ENCODE data around the gene VIM.
"Not testable (repeated sequence)": the region's sequence is repeated elsewhere in the genome, so short reads cannot be mapped to it uniquely, and the experiment has no call there.

The VIM gene

DNA sequence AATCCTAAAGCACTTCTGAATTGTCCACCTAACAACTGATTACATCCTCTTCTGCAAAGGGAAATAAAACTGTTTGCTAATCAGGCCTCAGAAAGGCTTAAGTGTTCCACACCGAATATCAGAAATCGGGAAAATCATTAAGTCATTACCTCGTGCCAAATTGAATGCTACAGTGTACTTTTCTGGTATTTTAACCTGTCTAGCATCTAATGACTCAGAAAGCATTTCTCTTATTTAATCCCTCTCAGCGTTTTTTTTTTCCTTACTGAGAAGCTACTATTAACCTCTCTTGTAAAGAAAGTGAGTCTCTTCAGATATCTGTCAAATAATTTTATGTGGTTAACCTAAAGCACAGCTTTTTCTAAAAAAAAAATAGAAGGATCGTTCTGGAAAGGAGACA, 28.6 kb downstream of the VIM start:
- TF ChIP-seq, protein P1, sequence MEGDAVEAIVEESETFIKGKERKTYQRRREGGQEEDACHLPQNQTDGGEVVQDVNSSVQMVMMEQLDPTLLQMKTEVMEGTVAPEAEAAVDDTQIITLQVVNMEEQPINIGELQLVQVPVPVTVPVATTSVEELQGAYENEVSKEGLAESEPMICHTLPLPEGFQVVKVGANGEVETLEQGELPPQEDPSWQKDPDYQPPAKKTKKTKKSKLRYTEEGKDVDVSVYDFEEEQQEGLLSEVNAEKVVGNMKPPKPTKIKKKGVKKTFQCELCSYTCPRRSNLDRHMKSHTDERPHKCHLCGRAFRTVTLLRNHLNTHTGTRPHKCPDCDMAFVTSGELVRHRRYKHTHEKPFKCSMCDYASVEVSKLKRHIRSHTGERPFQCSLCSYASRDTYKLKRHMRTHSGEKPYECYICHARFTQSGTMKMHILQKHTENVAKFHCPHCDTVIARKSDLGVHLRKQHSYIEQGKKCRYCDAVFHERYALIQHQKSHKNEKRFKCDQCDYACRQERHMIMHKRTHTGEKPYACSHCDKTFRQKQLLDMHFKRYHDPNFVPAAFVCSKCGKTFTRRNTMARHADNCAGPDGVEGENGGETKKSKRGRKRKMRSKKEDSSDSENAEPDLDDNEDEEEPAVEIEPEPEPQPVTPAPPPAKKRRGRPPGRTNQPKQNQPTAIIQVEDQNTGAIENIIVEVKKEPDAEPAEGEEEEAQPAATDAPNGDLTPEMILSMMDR (conservative IDR thresholded peaks at IDR 0.05; ENCODE audit: control insufficient read depth, insufficient read depth, low read depth, low read length), result no peak
- no peak overlapping the region for H3K4me3 ChIP-seq (ENCODE audit: control insufficient read depth, low read depth, low read length)
- no peak for DNase-seq (ENCODE audit: low read depth)

DNA sequence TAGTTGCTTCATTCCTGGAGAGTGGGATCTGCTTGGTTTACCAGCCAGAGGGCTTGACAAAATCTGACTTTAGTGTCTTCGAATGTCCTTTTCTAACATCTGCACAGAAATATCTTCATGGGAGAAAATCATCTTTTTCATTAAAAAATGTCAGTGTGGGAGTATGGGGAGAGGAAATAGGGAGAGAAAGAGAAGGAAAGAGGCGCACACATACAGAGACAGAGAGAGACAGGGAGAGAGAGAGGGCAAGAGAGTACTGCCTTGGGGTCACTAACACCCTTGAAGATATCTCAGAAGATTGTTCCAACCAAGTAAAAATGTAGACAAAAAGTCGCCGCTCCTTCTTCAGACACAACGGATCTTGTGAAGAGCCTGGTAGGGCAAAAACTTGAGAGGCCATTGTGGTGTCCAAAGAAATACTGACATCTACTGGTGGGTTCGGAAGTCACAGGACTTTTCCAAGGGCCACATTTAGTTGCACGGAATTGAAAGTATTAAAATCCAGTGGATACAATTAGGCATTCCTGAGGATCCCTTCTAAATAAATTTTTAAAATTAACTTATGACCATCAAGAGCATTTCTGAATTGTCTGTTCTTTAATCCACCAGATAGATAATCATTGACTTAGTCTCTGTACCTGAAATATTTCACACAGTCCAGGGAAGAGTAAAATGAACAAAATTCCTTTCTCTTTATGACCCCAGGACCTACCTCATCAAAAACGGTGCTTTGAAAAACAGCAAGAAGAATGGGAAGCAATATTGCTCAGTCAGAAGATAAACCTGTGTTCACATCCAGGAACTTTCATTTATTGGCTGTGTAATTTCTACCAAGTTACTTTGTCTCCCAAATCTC, 29.7 kb downstream of the VIM start:
- TF ChIP-seq, protein P1 (conservative IDR thresholded peaks at IDR 0.05; ENCODE audit: control insufficient read depth, insufficient read depth, low read depth, low read length), result peak; percentile 88
- peak; percentile 83 for DNase-seq (ENCODE audit: low read depth)
- H3K4me3 ChIP-seq (ENCODE audit: control insufficient read depth, low read depth, low read length), result peak overlapping the region; percentile 27

DNA sequence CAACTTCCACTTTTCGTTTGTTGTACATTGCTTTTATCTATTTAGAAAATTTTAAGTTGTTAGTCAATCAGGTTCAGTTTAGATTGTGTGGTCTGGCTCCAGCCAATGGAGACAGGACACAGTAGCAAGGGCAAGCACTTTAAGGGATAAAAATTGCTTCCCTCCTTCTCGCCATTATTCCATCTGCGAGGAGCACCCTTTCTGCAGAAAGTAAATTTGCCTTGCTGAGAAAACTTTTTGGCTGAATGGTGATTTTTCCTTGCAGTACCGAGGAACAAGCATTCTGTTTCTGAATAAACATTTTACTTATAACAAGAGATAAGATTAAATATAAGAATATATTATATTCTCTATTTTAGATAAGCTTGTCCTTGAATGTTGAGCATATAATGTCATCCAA, 34.5 kb downstream of the VIM start:
- no peak overlapping the region for H3K4me3 ChIP-seq (ENCODE audit: control insufficient read depth, low read depth, low read length)
- TF ChIP-seq, protein P1 (conservative IDR thresholded peaks at IDR 0.05; ENCODE audit: control insufficient read depth, insufficient read depth, low read depth, low read length), result no peak
- DNase-seq (ENCODE audit: low read depth), result no peak

GRCh38 chr10:17263580-17263979, 35.5 kb downstream of the VIM start:
- no peak for DNase-seq (ENCODE audit: low read depth)
- TF ChIP-seq, protein P1 (conservative IDR thresholded peaks at IDR 0.05; ENCODE audit: control insufficient read depth, insufficient read depth, low read depth, low read length), result no peak
- no peak overlapping the region for H3K4me3 ChIP-seq (ENCODE audit: control insufficient read depth, low read depth, low read length)

DNA sequence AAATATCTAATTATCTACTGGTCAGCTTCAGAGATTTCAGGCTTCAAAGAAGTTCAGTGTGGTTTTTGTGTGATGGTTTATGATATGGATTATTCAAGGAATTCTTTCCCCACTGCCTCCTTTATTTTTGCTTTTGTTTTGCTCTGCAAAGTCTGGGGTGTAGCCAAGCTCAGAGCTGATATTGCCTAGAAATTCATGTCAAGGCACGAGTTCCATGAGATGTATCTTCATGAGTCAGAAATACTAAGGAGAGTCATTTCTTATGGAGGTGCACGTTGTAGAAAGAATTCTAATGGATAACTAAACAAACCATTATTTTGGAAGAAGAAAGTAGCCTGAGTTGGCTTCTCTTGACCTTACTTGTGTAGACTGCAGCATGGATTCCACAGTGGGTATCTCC, 37.4 kb downstream of the VIM start:
- DNase-seq (ENCODE audit: low read depth), result no peak
- H3K4me3 ChIP-seq (ENCODE audit: control insufficient read depth, low read depth, low read length), result no peak overlapping the region
- TF ChIP-seq, protein P1 (conservative IDR thresholded peaks at IDR 0.05; ENCODE audit: control insufficient read depth, insufficient read depth, low read depth, low read length), result no peak

DNA sequence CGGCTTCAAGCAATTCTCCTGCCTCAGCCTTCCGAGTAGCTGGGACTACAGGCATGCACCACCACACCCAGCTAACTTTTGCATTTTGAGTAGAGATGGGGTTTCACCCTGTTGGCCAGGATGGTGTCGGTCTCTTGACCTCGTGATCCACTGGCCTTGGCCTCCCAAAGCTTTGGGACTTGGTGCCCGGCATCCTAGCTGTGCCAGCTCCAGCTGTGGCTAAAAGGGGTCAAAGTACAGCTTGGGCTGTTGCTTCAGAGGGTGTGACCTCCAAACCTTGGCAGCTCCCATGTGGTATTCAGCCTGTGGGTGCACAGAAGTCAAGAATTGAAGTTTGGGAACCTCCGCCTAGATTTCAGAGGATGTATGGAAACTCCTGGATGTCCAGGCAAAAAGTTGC, 38.5 kb downstream of the VIM start:
- not testable (repeated sequence) for H3K4me3 ChIP-seq (ENCODE audit: control insufficient read depth, low read depth, low read length); DNase-seq (ENCODE audit: low read depth)

GRCh38 chr10:17272648-17273047, 44.6 kb downstream of the VIM start:
- TF ChIP-seq, protein P1 (conservative IDR thresholded peaks at IDR 0.05; ENCODE audit: control insufficient read depth, insufficient read depth, low read depth, low read length), result no peak
- no peak overlapping the region for H3K4me3 ChIP-seq (ENCODE audit: control insufficient read depth, low read depth, low read length)

More at GRCh38 chr10:17272648-17273047, 44.6 kb downstream of the VIM start:
- DNase-seq (ENCODE audit: low read depth), result no peak

Measured in fibroblast of mammary gland (primary cell).